Measurements from ENCODE around the gene ZBTB7C.

ZBTB7C gene

GRCh38 chr18:48108136-48108535, 301.0 kb downstream of the ZBTB7C start:
- DNase-seq (ENCODE audit: low read depth) = no peak
- H3K4me3 ChIP-seq (ENCODE audit: low read length) = no peak overlapping the region
- TF ChIP-seq, protein P1, sequence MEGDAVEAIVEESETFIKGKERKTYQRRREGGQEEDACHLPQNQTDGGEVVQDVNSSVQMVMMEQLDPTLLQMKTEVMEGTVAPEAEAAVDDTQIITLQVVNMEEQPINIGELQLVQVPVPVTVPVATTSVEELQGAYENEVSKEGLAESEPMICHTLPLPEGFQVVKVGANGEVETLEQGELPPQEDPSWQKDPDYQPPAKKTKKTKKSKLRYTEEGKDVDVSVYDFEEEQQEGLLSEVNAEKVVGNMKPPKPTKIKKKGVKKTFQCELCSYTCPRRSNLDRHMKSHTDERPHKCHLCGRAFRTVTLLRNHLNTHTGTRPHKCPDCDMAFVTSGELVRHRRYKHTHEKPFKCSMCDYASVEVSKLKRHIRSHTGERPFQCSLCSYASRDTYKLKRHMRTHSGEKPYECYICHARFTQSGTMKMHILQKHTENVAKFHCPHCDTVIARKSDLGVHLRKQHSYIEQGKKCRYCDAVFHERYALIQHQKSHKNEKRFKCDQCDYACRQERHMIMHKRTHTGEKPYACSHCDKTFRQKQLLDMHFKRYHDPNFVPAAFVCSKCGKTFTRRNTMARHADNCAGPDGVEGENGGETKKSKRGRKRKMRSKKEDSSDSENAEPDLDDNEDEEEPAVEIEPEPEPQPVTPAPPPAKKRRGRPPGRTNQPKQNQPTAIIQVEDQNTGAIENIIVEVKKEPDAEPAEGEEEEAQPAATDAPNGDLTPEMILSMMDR (conservative IDR thresholded peaks at IDR 0.05; ENCODE audit: low read depth, low read length) = no peak

DNA sequence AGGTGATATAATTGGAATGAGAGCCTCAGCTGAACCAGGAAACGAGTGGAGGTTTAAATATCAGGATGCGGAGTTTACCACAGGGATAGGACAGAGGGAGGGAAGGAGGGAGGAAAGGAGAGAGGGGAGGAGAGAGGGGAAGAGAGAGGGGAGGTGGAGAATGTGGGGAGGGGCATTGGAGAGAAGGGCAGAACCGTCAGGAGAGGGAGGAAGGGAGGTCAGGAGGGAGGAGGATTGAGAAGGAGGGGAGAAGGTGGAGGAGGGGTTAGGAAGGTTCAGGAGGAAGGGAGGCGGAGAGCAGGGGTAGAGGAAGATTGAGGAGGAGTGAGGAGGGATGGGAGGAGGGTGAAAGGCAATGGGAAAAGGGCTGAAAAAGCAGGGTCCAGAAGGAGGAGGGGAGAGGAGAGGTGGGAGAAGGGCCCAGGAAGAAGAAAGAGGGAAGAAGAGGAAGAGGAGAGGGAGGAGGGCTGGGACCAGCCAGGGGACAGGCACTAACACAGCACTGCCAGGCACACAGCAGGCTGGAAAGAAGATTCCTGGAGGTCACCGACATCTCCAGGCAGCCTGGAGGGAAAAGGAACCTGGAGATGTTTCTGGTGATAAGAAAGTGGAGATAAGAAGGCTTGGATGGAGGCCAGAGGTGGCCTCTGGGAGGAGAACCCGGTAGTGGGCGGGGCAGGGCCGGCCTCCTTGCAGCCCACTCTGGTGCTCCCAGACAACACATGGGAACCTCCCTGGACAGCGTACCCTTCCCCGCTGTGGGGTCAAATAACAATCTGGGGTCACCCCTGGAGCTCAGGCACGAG, 302.0 kb downstream of the ZBTB7C start:
- H3K4me3 ChIP-seq (ENCODE audit: low read length) = no peak overlapping the region
- TF ChIP-seq, protein P1 (conservative IDR thresholded peaks at IDR 0.05; ENCODE audit: low read depth, low read length) = no peak
- no peak for DNase-seq (ENCODE audit: low read depth)

DNA sequence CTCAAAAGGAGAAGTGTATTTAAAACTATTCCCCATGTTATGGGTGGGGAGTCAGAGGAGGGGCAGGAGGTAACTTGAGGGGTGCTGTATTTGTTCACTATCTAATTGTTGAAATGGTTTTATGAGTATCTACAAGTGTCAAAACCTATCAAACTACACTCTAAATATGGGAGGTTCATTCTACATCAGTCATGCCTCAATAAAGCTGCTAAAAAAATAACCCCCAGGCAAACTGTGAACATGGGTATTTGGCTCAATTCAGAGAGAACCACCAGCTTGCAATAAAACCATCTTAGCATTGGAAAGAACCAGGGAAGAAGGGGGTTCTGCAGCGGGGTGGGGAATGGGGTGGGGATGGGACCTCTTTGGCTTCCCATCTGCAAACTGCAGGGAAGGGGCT, 302.7 kb downstream of the ZBTB7C start:
- H3K4me3 ChIP-seq (ENCODE audit: low read length) = no peak overlapping the region
- TF ChIP-seq, protein P1 (conservative IDR thresholded peaks at IDR 0.05; ENCODE audit: low read depth, low read length) = no peak
- DNase-seq (ENCODE audit: low read depth) = no peak

- no peak for DNase-seq (ENCODE audit: low read depth)
- no peak overlapping the region for H3K4me3 ChIP-seq (ENCODE audit: low read length)
- TF ChIP-seq, protein P1 (conservative IDR thresholded peaks at IDR 0.05; ENCODE audit: low read depth, low read length) = no peak
These were observed 303.9 kb downstream of the ZBTB7C start for GRCh38 chr18:48105317-48105716.

DNA sequence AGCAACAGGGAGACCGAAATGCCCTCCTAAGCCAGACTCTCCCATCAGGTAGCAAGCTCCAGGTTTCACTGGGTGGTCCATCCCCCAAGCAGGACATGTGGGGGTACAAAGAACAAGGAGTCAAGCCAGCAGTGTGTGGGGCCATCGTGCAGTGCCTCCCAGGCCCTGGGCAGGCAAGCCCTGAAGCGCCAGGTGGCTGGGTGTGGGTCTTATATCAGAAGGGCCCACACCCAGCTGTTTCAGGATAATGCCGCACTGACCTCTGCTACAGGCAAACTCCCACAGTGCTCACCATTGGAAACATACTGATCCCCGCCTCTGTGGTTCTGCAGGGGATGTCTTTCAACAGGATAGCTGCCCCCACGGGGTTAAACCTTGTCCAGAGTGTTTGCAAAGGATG, 304.5 kb downstream of the ZBTB7C start:
- no peak for DNase-seq (ENCODE audit: low read depth)
- no peak overlapping the region for H3K4me3 ChIP-seq (ENCODE audit: low read length)
- TF ChIP-seq, protein P1 (conservative IDR thresholded peaks at IDR 0.05; ENCODE audit: low read depth, low read length) = no peak

GRCh38 chr18:48100651-48101165, 308.5 kb downstream of the ZBTB7C start:
- TF ChIP-seq, protein P1 (conservative IDR thresholded peaks at IDR 0.05; ENCODE audit: low read depth, low read length) = no peak
- no peak for DNase-seq (ENCODE audit: low read depth)
- no peak overlapping the region for H3K4me3 ChIP-seq (ENCODE audit: low read length)

- TF ChIP-seq, protein P1 (conservative IDR thresholded peaks at IDR 0.05; ENCODE audit: low read depth, low read length) = no peak
- H3K4me3 ChIP-seq (ENCODE audit: low read length) = no peak overlapping the region
- no peak for DNase-seq (ENCODE audit: low read depth)
These were observed 309.0 kb downstream of the ZBTB7C start for GRCh38 chr18:48100165-48100575.
